ENCODE data around the gene PRDM16. TPM values are rescaled to one million over a fixed set of nuclear protein-coding genes. Genes with fewer than 3 reads are reported as not detected.

PRDM16 gene
- polyA plus RNA-seq, 2 donors, result 0.15 to 0.28 TPM

GRCh38 chr1:3370856-3371703, 302.1 kb downstream of the PRDM16 start:
- Histone ChIP-seq H3K9me3 (ENCODE audit: control insufficient read depth in 2 of 2, insufficient read depth in 1 of 2, low read depth in 1 of 2, low read length in 1 of 2) (no peaks in the 10 kb centered on the region), H3K4me1 (ENCODE audit: control insufficient read depth in 2 of 2, insufficient read depth in 2 of 2, low read length in 1 of 2) (peaks cover 1 to 2% of the 10 kb centered on the region in 2 donors), H3K27ac (ENCODE audit: low read depth in 2 of 2, low read length in 1 of 2) (no peak overlapping the region), H3K36me3 (ENCODE audit: control insufficient read depth in 2 of 2, insufficient read depth in 2 of 2, low read length in 1 of 2) (no peaks in the 10 kb centered on the region), H3K4me3 (ENCODE audit: low read depth in 1 of 2, low read length in 2 of 2) (no peak overlapping the region), H3K27me3 (ENCODE audit: control insufficient read depth in 1 of 2, insufficient read depth in 2 of 2, low read length in 2 of 2) (no peaks in the 10 kb centered on the region)
- 93 to 94% methylated on average over 4 of the region's 4 CpGs for WGBS, 2 donors

GRCh38 chr1:3372317-3372716, 303.3 kb downstream of the PRDM16 start:
- H3K36me3 ChIP-seq (ENCODE audit: control insufficient read depth in 2 of 2, insufficient read depth in 2 of 2, low read length in 1 of 2), result no peaks in the 10 kb centered on the region
- WGBS, 2 donors, result 64 to 75% methylated on average over 9 of the region's 9 CpGs
- H3K27me3 ChIP-seq (ENCODE audit: control insufficient read depth in 1 of 2, insufficient read depth in 2 of 2, low read length in 2 of 2), result no peaks in the 10 kb centered on the region

GRCh38 chr1:3373175-3373574, 304.2 kb downstream of the PRDM16 start:
- 59 to 73% methylated on average over 19 of the region's 19 CpGs for WGBS, 2 donors
- no peaks in the 10 kb centered on the region for H3K9me3 ChIP-seq (ENCODE audit: control insufficient read depth in 2 of 2, insufficient read depth in 1 of 2, low read depth in 1 of 2, low read length in 1 of 2)
- H3K36me3 ChIP-seq (ENCODE audit: control insufficient read depth in 2 of 2, insufficient read depth in 2 of 2, low read length in 1 of 2), result no peaks in the 10 kb centered on the region
- H3K27ac ChIP-seq (ENCODE audit: low read depth in 2 of 2, low read length in 1 of 2), result no peak overlapping the region
- H3K4me1 ChIP-seq (ENCODE audit: control insufficient read depth in 2 of 2, insufficient read depth in 2 of 2, low read length in 1 of 2), result peaks cover 1 to 2% of the 10 kb centered on the region in 2 donors
- no peak overlapping the region for H3K4me3 ChIP-seq (ENCODE audit: low read depth in 1 of 2, low read length in 2 of 2)
- no peaks in the 10 kb centered on the region for H3K27me3 ChIP-seq (ENCODE audit: control insufficient read depth in 1 of 2, insufficient read depth in 2 of 2, low read length in 2 of 2)

More at GRCh38 chr1:3372317-3372716, 303.3 kb downstream of the PRDM16 start:
- H3K9me3 ChIP-seq (ENCODE audit: control insufficient read depth in 2 of 2, insufficient read depth in 1 of 2, low read depth in 1 of 2, low read length in 1 of 2), result no peaks in the 10 kb centered on the region
- no peak overlapping the region for H3K27ac ChIP-seq (ENCODE audit: low read depth in 2 of 2, low read length in 1 of 2)
- H3K4me3 ChIP-seq (ENCODE audit: low read depth in 1 of 2, low read length in 2 of 2), result no peak overlapping the region
- peaks cover 1 to 2% of the 10 kb centered on the region in 2 donors for H3K4me1 ChIP-seq (ENCODE audit: control insufficient read depth in 2 of 2, insufficient read depth in 2 of 2, low read length in 1 of 2)

- peaks cover 1 to 2% of the 10 kb centered on the region in 2 donors for H3K4me1 ChIP-seq (ENCODE audit: control insufficient read depth in 2 of 2, insufficient read depth in 2 of 2, low read length in 1 of 2)
- no peak overlapping the region for H3K27ac ChIP-seq (ENCODE audit: low read depth in 2 of 2, low read length in 1 of 2)
- H3K36me3 ChIP-seq (ENCODE audit: control insufficient read depth in 2 of 2, insufficient read depth in 2 of 2, low read length in 1 of 2), result no peaks in the 10 kb centered on the region
- H3K9me3 ChIP-seq (ENCODE audit: control insufficient read depth in 2 of 2, insufficient read depth in 1 of 2, low read depth in 1 of 2, low read length in 1 of 2), result no peaks in the 10 kb centered on the region
- H3K27me3 ChIP-seq (ENCODE audit: control insufficient read depth in 1 of 2, insufficient read depth in 2 of 2, low read length in 2 of 2), result no peaks in the 10 kb centered on the region
- WGBS, 2 donors, result 78 to 82% methylated on average over 19 to 20 of the region's 20 CpGs
- H3K4me3 ChIP-seq (ENCODE audit: low read depth in 1 of 2, low read length in 2 of 2), result no peak overlapping the region
Observed at GRCh38 chr1:3373700-3374405, 304.9 kb downstream of the PRDM16 start.

- H3K27ac ChIP-seq (ENCODE audit: low read depth in 2 of 2, low read length in 1 of 2), result no peak overlapping the region
- H3K9me3 ChIP-seq (ENCODE audit: control insufficient read depth in 2 of 2, insufficient read depth in 1 of 2, low read depth in 1 of 2, low read length in 1 of 2), result no peaks in the 10 kb centered on the region
- 62 to 76% methylated on average over 11 of the region's 11 CpGs for WGBS, 2 donors
- no peaks in the 10 kb centered on the region for H3K27me3 ChIP-seq (ENCODE audit: control insufficient read depth in 1 of 2, insufficient read depth in 2 of 2, low read length in 2 of 2)
- H3K4me1 ChIP-seq (ENCODE audit: control insufficient read depth in 2 of 2, insufficient read depth in 2 of 2, low read length in 1 of 2), result peaks cover 3 to 4% of the 10 kb centered on the region in 2 donors
- no peaks in the 10 kb centered on the region for H3K36me3 ChIP-seq (ENCODE audit: control insufficient read depth in 2 of 2, insufficient read depth in 2 of 2, low read length in 1 of 2)
- H3K4me3 ChIP-seq (ENCODE audit: low read depth in 1 of 2, low read length in 2 of 2), result no peak overlapping the region
Observed at GRCh38 chr1:3375245-3375644, 306.2 kb downstream of the PRDM16 start.

GRCh38 chr1:3377166-3377565, 308.2 kb downstream of the PRDM16 start:
- Histone ChIP-seq H3K4me1 (ENCODE audit: control insufficient read depth in 2 of 2, insufficient read depth in 2 of 2, low read length in 1 of 2) (peaks cover 3 to 4% of the 10 kb centered on the region in 2 donors), H3K27me3 (ENCODE audit: control insufficient read depth in 1 of 2, insufficient read depth in 2 of 2, low read length in 2 of 2) (no peaks in the 10 kb centered on the region), H3K36me3 (ENCODE audit: control insufficient read depth in 2 of 2, insufficient read depth in 2 of 2, low read length in 1 of 2) (no peaks in the 10 kb centered on the region), H3K27ac (ENCODE audit: low read depth in 2 of 2, low read length in 1 of 2) (no peak overlapping the region), H3K4me3 (ENCODE audit: low read depth in 1 of 2, low read length in 2 of 2) (no peak overlapping the region), H3K9me3 (ENCODE audit: control insufficient read depth in 2 of 2, insufficient read depth in 1 of 2, low read depth in 1 of 2, low read length in 1 of 2) (no peaks in the 10 kb centered on the region)
- WGBS, 2 donors, result 86 to 91% methylated on average over 12 of the region's 12 CpGs

- Histone ChIP-seq H3K4me3 (ENCODE audit: low read depth in 1 of 2, low read length in 2 of 2) (no peak overlapping the region), H3K27me3 (ENCODE audit: control insufficient read depth in 1 of 2, insufficient read depth in 2 of 2, low read length in 2 of 2) (no peaks in the 10 kb centered on the region), H3K4me1 (ENCODE audit: control insufficient read depth in 2 of 2, insufficient read depth in 2 of 2, low read length in 1 of 2) (peaks cover 3 to 4% of the 10 kb centered on the region in 2 donors), H3K36me3 (ENCODE audit: control insufficient read depth in 2 of 2, insufficient read depth in 2 of 2, low read length in 1 of 2) (no peaks in the 10 kb centered on the region), H3K27ac (ENCODE audit: low read depth in 2 of 2, low read length in 1 of 2) (no peak overlapping the region), H3K9me3 (ENCODE audit: control insufficient read depth in 2 of 2, insufficient read depth in 1 of 2, low read depth in 1 of 2, low read length in 1 of 2) (no peaks in the 10 kb centered on the region)
- WGBS, 2 donors, result 75 to 77% methylated on average over 24 of the region's 24 CpGs
Observed at GRCh38 chr1:3377604-3378279, 308.7 kb downstream of the PRDM16 start.

GRCh38 chr1:3378411-3379208, 309.6 kb downstream of the PRDM16 start:
- Histone ChIP-seq H3K4me3 (ENCODE audit: low read depth in 1 of 2, low read length in 2 of 2) (no peak overlapping the region), H3K4me1 (ENCODE audit: control insufficient read depth in 2 of 2, insufficient read depth in 2 of 2, low read length in 1 of 2) (peaks cover 2 to 3% of the 10 kb centered on the region in 2 donors), H3K36me3 (ENCODE audit: control insufficient read depth in 2 of 2, insufficient read depth in 2 of 2, low read length in 1 of 2) (no peaks in the 10 kb centered on the region), H3K27me3 (ENCODE audit: control insufficient read depth in 1 of 2, insufficient read depth in 2 of 2, low read length in 2 of 2) (no peaks in the 10 kb centered on the region), H3K27ac (ENCODE audit: low read depth in 2 of 2, low read length in 1 of 2) (no peak overlapping the region), H3K9me3 (ENCODE audit: control insufficient read depth in 2 of 2, insufficient read depth in 1 of 2, low read depth in 1 of 2, low read length in 1 of 2) (no peaks in the 10 kb centered on the region)
- 86 to 88% methylated on average over 17 of the region's 17 CpGs for WGBS, 2 donors

- peaks cover 0 to 1% of the 10 kb centered on the region in 2 donors for H3K9me3 ChIP-seq (ENCODE audit: control insufficient read depth in 2 of 2, insufficient read depth in 1 of 2, low read depth in 1 of 2, low read length in 1 of 2)
- H3K4me3 ChIP-seq (ENCODE audit: low read depth in 1 of 2, low read length in 2 of 2), result no peak overlapping the region
- peaks cover 3 to 6% of the 10 kb centered on the region in 2 donors for H3K4me1 ChIP-seq (ENCODE audit: control insufficient read depth in 2 of 2, insufficient read depth in 2 of 2, low read length in 1 of 2)
- 52 to 71% methylated on average over 6 of the region's 6 CpGs for WGBS, 2 donors
- H3K36me3 ChIP-seq (ENCODE audit: control insufficient read depth in 2 of 2, insufficient read depth in 2 of 2, low read length in 1 of 2), result no peaks in the 10 kb centered on the region
- H3K27me3 ChIP-seq (ENCODE audit: control insufficient read depth in 1 of 2, insufficient read depth in 2 of 2, low read length in 2 of 2), result no peaks in the 10 kb centered on the region
- H3K27ac ChIP-seq (ENCODE audit: low read depth in 2 of 2, low read length in 1 of 2), result no peak overlapping the region
Observed at GRCh38 chr1:3379934-3380333, 310.9 kb downstream of the PRDM16 start.

Data from esophagus (tissue), 2 donors.